CD4-positive, alpha-beta T cell (primary cell): ENCODE data around the gene FBXW4. TPM values are rescaled to one million over a fixed set of nuclear protein-coding genes. Genes with fewer than 3 reads are reported as not detected.

Experiments used
- ATAC-seq: fragments of 200-7000 bp; cut with Tn5 transposase; one replicate; pipeline ENCODE4 v1.10.0; 2022; ENCODE audit warnings: mild to moderate bottlenecking; ENCODE audit not compliant: poor library complexity
- CTCF ChIA-PET: fragments of 350-600 bp; sonication (Branson Sonifier 250); formaldehyde crosslinking; loops from one replicate; lab custom pipeline; 2021; ENCODE audit warnings: antibody characterized with exemption, inconsistent platforms; lab: Charles Lee
- POLR2A ChIA-PET: fragments of 350-600 bp; sonication (Branson Sonifier 250); formaldehyde crosslinking; loops from one replicate; lab custom pipeline; 2021; ENCODE audit warnings: antibody characterized with exemption, inconsistent platforms; lab: Charles Lee
- DNase-seq, 14 experiments: peaks; one replicate each; pipeline ENCODE4 v3.0.0-alpha.2; 2013 to 2020; ENCODE audit warnings: mixed read lengths in 2 of 14
- H3K27ac ChIP-seq, 2 donors: one replicate each; pipeline versions ENCODE4 v1.5.1 to v1.7.0; 2013; ENCODE audit warnings: low read length in 2 of 2, low read depth in 1 of 2, mild to moderate bottlenecking in 1 of 2
- H3K27me3 ChIP-seq, 2 experiments: 1 replicate in 1 of 2; 2 replicates in 1 of 2; pipeline versions ENCODE4 v1.6.1 to v1.7.0; 2013; ENCODE audit warnings: low read length in 2 of 2, control low read depth in 1 of 2, mild to moderate bottlenecking in 1 of 2, moderate library complexity in 1 of 2; ENCODE audit not compliant: insufficient read depth in 2 of 2, control insufficient read depth in 1 of 2
- H3K36me3 ChIP-seq: one replicate; pipeline ENCODE4 v1.6.1; 2013; ENCODE audit warnings: low read length, control low read depth; ENCODE audit not compliant: insufficient read depth
- H3K4me1 ChIP-seq: one replicate; pipeline ENCODE4 v1.6.1; 2013; ENCODE audit warnings: low read length, control low read depth; ENCODE audit not compliant: insufficient read depth
- H3K4me3 ChIP-seq: one replicate; pipeline ENCODE4 v1.5.1; 2013; ENCODE audit warnings: mild to moderate bottlenecking, low read length, moderate library complexity
- H3K9me3 ChIP-seq, 2 experiments: 1 replicate in 1 of 2; 2 replicates in 1 of 2; pipeline versions ENCODE4 v1.6.1 to v1.7.0; 2013; ENCODE audit warnings: low read length in 2 of 2, mild to moderate bottlenecking in 2 of 2, control low read depth in 1 of 2, moderate library complexity in 1 of 2; ENCODE audit not compliant: control insufficient read depth in 1 of 2, insufficient read depth in 1 of 2
- H3K27ac Mint-ChIP-seq: one replicate; pipeline ENCODE4 v1.8.0; 2020; ENCODE audit warnings: mixed read lengths
- H3K27me3 Mint-ChIP-seq: one replicate; pipeline ENCODE4 v1.8.0; 2021; ENCODE audit warnings: mixed read lengths
- H3K36me3 Mint-ChIP-seq: one replicate; pipeline ENCODE4 v1.8.0; 2021; ENCODE audit warnings: low read depth, mixed read lengths
- H3K4me1 Mint-ChIP-seq: one replicate; pipeline ENCODE4 v1.8.0; 2021; ENCODE audit warnings: low read depth, mixed read lengths
- H3K4me3 Mint-ChIP-seq: one replicate; pipeline ENCODE4 v1.8.0; 2020; ENCODE audit warnings: mild to moderate bottlenecking, mixed read lengths
- H3K9me3 Mint-ChIP-seq: one replicate; pipeline ENCODE4 v1.8.0; 2020; ENCODE audit warnings: mixed read lengths
- CTCF ChIP-seq: fragments of 200-600 bp; IDR thresholded peaks from one replicate; pipeline ENCODE4 v1.8.0; 2022; ENCODE audit warnings: antibody characterized with exemption, mild to moderate bottlenecking
- intact Hi-C, 2 experiments: fragments of 100-400 bp; cut with DNase I in 1 of 2; cut with micrococcal nuclease in 1 of 2; formaldehyde crosslinking; loops; one replicate each; pipeline versions ENCODE4 v1.15.1 to v1.9.0; 2023 to 2025; cut with DNase I, micrococcal nuclease
- total RNA-seq, 174 experiments: library from RNA in 2 of 174; stranded (reverse) in 2 of 174; gene quantifications; one replicate each; pipeline ENCODE4 v1.2.3 and lab custom pipeline; 2021 to 2026

FBXW4 gene
- total RNA-seq, 2 experiments from 2014 or later: 69.7 to 76.4 TPM

DNA sequence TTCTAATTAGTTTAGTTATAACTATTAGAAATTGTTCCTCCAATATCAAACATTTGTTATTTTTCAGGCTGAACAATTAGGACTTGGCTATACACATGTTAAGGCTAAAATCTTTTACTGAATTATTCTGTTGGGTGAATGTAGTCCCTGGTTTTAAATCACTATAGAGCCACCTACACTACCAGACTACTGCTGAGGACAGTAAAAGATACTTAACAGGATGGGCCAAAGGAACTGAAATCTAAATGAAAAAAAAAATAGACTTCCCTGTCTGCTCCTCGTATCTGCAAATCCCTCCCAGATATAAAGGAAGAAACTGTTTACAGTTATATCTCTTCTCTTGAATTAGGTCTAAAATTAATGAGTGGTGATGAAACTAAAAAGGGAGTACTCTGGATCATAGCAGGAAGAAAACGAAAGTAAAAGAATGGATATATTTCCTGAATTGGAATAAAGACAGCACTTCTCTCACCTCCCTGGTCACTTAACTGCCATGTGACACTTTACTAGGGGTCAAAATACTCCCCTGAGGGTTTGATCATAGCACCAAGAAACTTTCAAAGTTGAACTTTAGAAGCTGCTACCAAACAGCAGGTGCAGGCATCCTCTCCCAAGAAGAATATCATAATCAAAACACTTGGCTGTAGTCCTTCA lies 12.7 kb downstream of the FBXW4 start:
- ChIA-PET CTCF (no interaction called here), POLR2A (no interaction called here)
- Histone ChIP-seq H3K4me1 (peaks cover 8% of the 10 kb centered on the region), H3K27ac (no peak overlapping the region), H3K9me3 (no peaks in the 10 kb centered on the region), H3K4me3 (no peak overlapping the region), H3K27me3 (no peaks in the 10 kb centered on the region), H3K36me3 (peaks cover 7% of the 10 kb centered on the region)
- peaks cover 1% of the 10 kb centered on the region for H3K9me3 Mint-ChIP-seq
- DNase-seq (no peak), ATAC-seq (no peak)
- no peak overlapping the region for H3K4me3 Mint-ChIP-seq
- no peak for TF ChIP-seq CTCF
- no peaks in the 10 kb centered on the region for H3K27me3 Mint-ChIP-seq
- no peak overlapping the region for H3K27ac Mint-ChIP-seq
- H3K36me3 Mint-ChIP-seq: peaks cover 29% of the 10 kb centered on the region
- intact Hi-C loops: no loop called here
- peaks cover 53% of the 10 kb centered on the region for H3K4me1 Mint-ChIP-seq

DNA sequence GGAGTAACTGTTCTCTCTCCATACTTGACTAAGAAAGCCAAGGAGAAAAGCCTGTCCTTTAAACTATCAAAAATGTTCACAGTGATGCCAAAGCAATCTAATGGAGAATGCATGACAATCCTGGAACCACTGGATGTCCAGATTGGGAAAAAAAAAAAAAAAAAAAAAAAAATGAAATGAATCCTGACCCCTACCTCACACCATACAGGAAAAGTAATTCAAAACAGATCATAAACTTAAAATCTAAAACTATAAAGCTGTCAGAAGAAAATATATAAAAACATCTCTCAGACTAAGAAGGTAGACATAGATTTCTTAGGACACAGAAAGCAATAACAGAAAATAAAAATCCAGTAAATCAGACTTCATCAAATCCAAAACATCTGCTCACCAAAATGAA lies 18.4 kb downstream of the FBXW4 start:
- Mint-ChIP-seq H3K4me3 (no peak overlapping the region), H3K4me1 (peaks cover 14% of the 10 kb centered on the region), H3K27me3 (no peaks in the 10 kb centered on the region), H3K9me3 (peaks cover 9% of the 10 kb centered on the region), H3K36me3 (peaks cover 63% of the 10 kb centered on the region), H3K27ac (no peak overlapping the region)
- ChIA-PET POLR2A (no interaction called here), CTCF (no interaction called here)
- no peak for TF ChIP-seq CTCF
- H3K27me3 ChIP-seq: no peaks in the 10 kb centered on the region
- ATAC-seq (no peak), DNase-seq (no peak)
- H3K4me3 ChIP-seq: no peak overlapping the region
- peaks cover 47% of the 10 kb centered on the region for H3K36me3 ChIP-seq
- H3K4me1 ChIP-seq: no peaks in the 10 kb centered on the region
- no peaks in the 10 kb centered on the region for H3K9me3 ChIP-seq
- H3K27ac ChIP-seq: no peak overlapping the region
- intact Hi-C loops: no loop called here

- no peak overlapping the region for H3K27ac Mint-ChIP-seq
- Histone ChIP-seq H3K4me3 (no peak overlapping the region), H3K4me1 (no peaks in the 10 kb centered on the region), H3K27me3 (no peaks in the 10 kb centered on the region), H3K9me3 (no peaks in the 10 kb centered on the region), H3K36me3 (peaks cover 62% of the 10 kb centered on the region), H3K27ac (no peak overlapping the region)
- H3K4me3 Mint-ChIP-seq: no peak overlapping the region
- H3K4me1 Mint-ChIP-seq: peaks cover 19% of the 10 kb centered on the region
- POLR2A ChIA-PET: no interaction called here
- intact Hi-C loops: no loop called here
- no peak for TF ChIP-seq CTCF
- no peak for DNase-seq
- CTCF ChIA-PET: no interaction called here
- no peak for ATAC-seq
- H3K9me3 Mint-ChIP-seq: peaks cover 9% of the 10 kb centered on the region
- H3K36me3 Mint-ChIP-seq: peaks cover 78% of the 10 kb centered on the region
- H3K27me3 Mint-ChIP-seq: no peaks in the 10 kb centered on the region
These were observed 19.9 kb downstream of the FBXW4 start for GRCh38 chr10:101675115-101675514.
